Measurements from ENCODE around the gene SALL1. TPM values are rescaled to one million over a fixed set of nuclear protein-coding genes. Genes with fewer than 3 reads are reported as not detected.

SALL1 gene
- total RNA-seq, 3 donors from 2014 or later (not counting 1 experiment from before 2014, with no cell fraction given): not detected

GRCh38 chr16:51095084-51095881, 55.8 kb downstream of the SALL1 start:
- Histone ChIP-seq H3K4me1 (ENCODE audit: control insufficient read depth, insufficient read depth, low read length) (no peaks in the 10 kb centered on the region), H3K27ac (ENCODE audit: low read length) (no peak overlapping the region), H3K9me3 (ENCODE audit: control insufficient read depth, insufficient read depth, low read length) (no peaks in the 10 kb centered on the region), H3K27me3 (ENCODE audit: control insufficient read depth, insufficient read depth, low read length) (no peaks in the 10 kb centered on the region), H3K36me3 (ENCODE audit: control insufficient read depth, insufficient read depth, low read length) (no peaks in the 10 kb centered on the region), H3K4me3 (ENCODE audit: low read length) (no peak overlapping the region)
- Mint-ChIP-seq H3K27me3 (ENCODE audit: low read depth in 2 of 2) (peaks cover 9 to 12% of the 10 kb centered on the region in 2 donors), H3K36me3 (no peaks in the 10 kb centered on the region), H3K9me3 (peaks cover 0 to 3% of the 10 kb centered on the region in 2 donors), H3K27ac (no peak overlapping the region), H3K4me1 (no peaks in the 10 kb centered on the region), H3K4me3 (no peak overlapping the region)
- ATAC-seq (no peak), DNase-seq (no peak)
- 53% methylated on average over 17 of the region's 20 CpGs for WGBS (ENCODE audit: insufficient coverage)
- intact Hi-C loops (cut with micrococcal nuclease): no loop called here
- TF ChIP-seq CTCF (IDR thresholded peaks at IDR 0.05): no peak

GRCh38 chr16:51093726-51094280, 57.3 kb downstream of the SALL1 start:
- no peak for DNase-seq
- Histone ChIP-seq H3K9me3 (ENCODE audit: control insufficient read depth, insufficient read depth, low read length) (no peaks in the 10 kb centered on the region), H3K4me3 (ENCODE audit: low read length) (no peak overlapping the region), H3K36me3 (ENCODE audit: control insufficient read depth, insufficient read depth, low read length) (no peaks in the 10 kb centered on the region), H3K4me1 (ENCODE audit: control insufficient read depth, insufficient read depth, low read length) (no peaks in the 10 kb centered on the region), H3K27me3 (ENCODE audit: control insufficient read depth, insufficient read depth, low read length) (no peaks in the 10 kb centered on the region), H3K27ac (ENCODE audit: low read length) (no peak overlapping the region)
- H3K4me3 Mint-ChIP-seq: no peak overlapping the region
- no peak for ATAC-seq
- 79% methylated on average over 4 of the region's 5 CpGs for WGBS (ENCODE audit: insufficient coverage)
- H3K36me3 Mint-ChIP-seq: no peaks in the 10 kb centered on the region
- intact Hi-C loops (cut with micrococcal nuclease): no loop called here
- H3K9me3 Mint-ChIP-seq: peaks cover 0 to 3% of the 10 kb centered on the region in 2 donors
- no peak for TF ChIP-seq CTCF (IDR thresholded peaks at IDR 0.05)
- H3K27ac Mint-ChIP-seq: no peak overlapping the region
- H3K4me1 Mint-ChIP-seq: no peaks in the 10 kb centered on the region
- H3K27me3 Mint-ChIP-seq (ENCODE audit: low read depth in 2 of 2): peaks cover 9% of the 10 kb centered on the region in 2 donors

Data from natural killer cell (primary cell).